GM19455 (cell line): Measurements from ENCODE around the gene SPAG17.

Experiments used
- ATAC-seq: cut with Tn5 transposase; IDR thresholded peaks from one replicate; pipeline ENCODE4 v1.9.1; 2021; ENCODE audit not compliant: unreplicated experiment

The SPAG17 gene

GRCh38 chr1:118081387-118081786, 103.6 kb downstream of the SPAG17 start:
- peak; percentile 68 for ATAC-seq

- no peak for ATAC-seq
These were observed 107.5 kb downstream of the SPAG17 start for GRCh38 chr1:118077331-118078045.

- no peak for ATAC-seq
These were observed 109.9 kb downstream of the SPAG17 start for GRCh38 chr1:118075116-118075515.

GRCh38 chr1:118073648-118074435, 111.2 kb downstream of the SPAG17 start:
- no peak for ATAC-seq

- ATAC-seq: no peak
These were observed 135.0 kb downstream of the SPAG17 start for GRCh38 chr1:118049981-118050380.

GRCh38 chr1:118047650-118048224, 137.3 kb downstream of the SPAG17 start:
- no peak for ATAC-seq

- no peak for ATAC-seq
These were observed 137.9 kb downstream of the SPAG17 start for GRCh38 chr1:118047006-118047649.

- no peak for ATAC-seq
These were observed 141.4 kb downstream of the SPAG17 start for GRCh38 chr1:118043624-118044023.

GRCh38 chr1:118042501-118042900, 142.5 kb downstream of the SPAG17 start:
- no peak for ATAC-seq

GRCh38 chr1:118039170-118039569, 145.9 kb downstream of the SPAG17 start:
- ATAC-seq: no peak

- no peak for ATAC-seq
These were observed 152.1 kb downstream of the SPAG17 start for GRCh38 chr1:118032883-118033282.

- no peak for ATAC-seq
These were observed 156.8 kb downstream of the SPAG17 start for GRCh38 chr1:118028267-118028666.

- no peak for ATAC-seq
These were observed 161.8 kb downstream of the SPAG17 start for GRCh38 chr1:118023199-118023598.

GRCh38 chr1:118021668-118022067, 163.4 kb downstream of the SPAG17 start:
- no peak for ATAC-seq

GRCh38 chr1:118018060-118018459, 167.0 kb downstream of the SPAG17 start:
- ATAC-seq: no peak

GRCh38 chr1:118013938-118014337, 171.1 kb downstream of the SPAG17 start:
- ATAC-seq: no peak

- ATAC-seq: no peak
These were observed 171.7 kb downstream of the SPAG17 start for GRCh38 chr1:118013336-118013735.

- ATAC-seq: no peak
These were observed 172.4 kb downstream of the SPAG17 start for GRCh38 chr1:118012515-118013124.

GRCh38 chr1:118008011-118008410, 177.0 kb downstream of the SPAG17 start:
- ATAC-seq: no peak

GRCh38 chr1:118007391-118007790, 177.6 kb downstream of the SPAG17 start:
- no peak for ATAC-seq

- no peak for ATAC-seq
These were observed 180.7 kb downstream of the SPAG17 start for GRCh38 chr1:118004312-118004711.
